SIG-M5 (cell line): ENCODE measurements around the gene TTLL12.

Experiments
- DNase-seq: peaks from one replicate; lab custom pipeline; 2025; lab: John Stamatoyannopoulos, UW

Gene TTLL12

DNA sequence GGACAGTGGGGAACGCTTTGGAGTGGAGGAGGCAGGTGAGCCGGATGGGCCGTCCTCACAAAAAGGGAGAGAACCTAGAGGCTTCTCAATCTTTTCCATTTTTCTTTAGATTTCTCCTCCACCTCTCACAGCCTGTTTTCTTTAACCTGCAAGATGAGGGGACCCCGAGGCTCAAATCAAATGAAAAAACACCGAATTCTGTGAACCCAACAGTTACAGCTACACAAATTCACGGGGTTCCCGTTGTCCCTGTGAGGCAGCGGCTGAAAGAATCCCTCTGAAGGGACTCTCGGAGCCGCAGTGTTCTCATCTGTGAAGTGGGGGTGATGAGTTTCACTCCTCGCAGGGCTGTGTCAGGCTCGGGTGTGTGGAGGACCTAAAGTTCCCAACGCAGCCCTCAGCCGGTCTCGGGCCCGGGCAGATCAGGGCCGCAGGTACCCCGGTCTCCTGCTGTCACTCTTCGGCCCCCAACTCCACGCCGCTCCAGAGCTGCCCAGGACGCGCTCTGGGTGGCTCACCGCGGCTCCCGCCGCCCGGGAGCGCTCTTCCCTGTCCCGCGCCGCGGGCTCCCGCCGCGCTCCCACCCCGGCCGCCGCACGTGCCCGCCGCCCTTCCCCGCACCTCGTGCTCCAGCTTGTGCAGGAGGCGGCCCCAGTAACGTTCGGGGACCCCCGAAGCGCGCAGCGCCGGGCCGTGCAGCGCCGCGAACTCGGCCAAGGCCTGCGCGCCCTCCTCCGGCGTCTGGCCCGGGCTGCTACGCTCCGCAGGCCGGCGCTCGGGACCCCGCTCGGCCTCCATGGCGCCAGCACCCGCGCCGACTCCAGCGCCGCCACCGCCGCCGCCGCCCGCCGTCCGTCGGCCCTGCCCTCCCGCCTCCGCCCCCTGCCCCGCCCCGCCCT is at the start of gene TTLL12:
Gene TTLL12 (minus strand): TSS at position 863 of the 899 bp plus-strand sequence. CDS start 65 bp downstream, at position 798.
- no peak for DNase-seq

DNA sequence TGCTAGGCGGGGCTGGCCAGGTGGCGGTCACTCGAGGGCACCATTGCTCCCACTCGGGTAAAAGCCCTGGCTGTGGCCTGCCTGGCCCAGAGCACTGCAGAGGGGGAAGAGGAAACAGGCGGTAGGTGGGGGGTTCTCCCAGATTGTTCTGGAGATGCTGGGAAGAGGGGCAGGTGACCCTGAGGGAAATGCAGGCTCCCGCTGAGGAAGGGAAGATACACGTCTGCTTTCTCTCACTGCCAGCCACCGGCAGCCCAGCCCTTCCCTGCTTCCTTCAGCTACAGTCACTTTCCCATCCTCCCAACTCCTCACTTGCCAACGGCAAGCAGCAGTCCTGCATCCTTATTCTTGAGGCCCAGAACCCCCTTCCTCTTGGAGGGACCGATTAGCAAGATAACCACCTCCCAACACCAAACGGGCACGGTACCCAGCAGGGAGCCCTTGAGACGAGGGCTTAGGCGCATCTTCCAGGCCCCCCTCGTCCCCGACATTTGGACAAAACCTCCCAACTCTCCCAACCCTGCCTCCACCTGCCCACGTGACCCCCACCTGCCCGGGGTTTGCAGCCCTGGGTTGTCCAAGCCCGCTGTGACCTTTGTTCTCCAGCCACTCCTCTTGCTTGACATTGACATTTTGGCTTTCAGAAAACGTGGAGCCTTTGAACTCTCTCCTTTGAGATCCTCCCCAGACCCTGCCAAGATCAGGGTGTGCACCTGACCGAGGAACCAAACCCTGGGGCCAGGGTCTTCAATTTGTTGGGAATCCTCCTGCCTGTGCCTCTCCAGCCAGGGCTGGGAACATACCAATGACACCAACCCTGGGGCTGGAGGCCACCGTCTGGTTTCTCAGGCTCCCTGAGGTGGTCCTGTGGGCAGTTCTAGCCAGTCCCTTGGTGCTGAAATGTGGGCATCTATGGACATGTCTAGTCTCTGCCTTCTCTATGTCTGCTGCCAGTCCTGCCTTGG is 48.8 kb upstream of the TTLL12 start:
- DNase-seq: no peak

DNA sequence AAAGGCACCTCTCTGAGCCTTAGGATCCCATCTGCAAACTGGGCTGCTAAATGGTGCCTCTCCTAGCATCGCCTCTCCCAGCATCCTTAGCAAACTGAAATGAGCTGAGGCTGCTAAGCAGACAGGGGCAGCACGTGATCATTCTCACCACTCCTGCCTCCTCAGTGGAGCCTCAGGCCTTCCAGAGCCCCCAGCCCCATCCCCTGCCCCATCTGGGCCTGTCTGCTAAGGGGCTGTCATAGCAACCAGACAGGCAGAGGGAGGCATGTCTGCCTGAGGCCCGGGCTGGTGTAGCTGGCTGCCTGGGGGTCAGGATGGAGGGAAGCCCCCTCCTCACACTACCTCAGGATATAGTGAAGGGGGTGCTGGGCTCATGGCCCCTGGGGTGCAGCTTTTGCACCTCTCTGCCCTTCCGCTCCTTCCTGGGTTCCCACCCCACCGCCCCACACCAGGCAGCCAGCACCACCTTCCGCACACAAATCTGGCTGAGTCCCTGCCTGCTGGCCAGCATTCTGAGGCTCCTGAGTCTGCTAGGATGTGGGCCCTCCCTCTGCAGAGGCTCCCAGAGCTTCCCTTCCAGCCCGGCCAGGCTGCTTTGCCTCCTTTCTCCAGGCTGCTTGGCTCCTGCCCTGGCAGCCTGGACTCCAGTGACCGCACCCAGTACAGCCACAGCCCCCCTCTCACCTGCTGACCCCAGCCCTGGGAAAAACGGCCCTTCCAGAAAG is 47.5 kb upstream of the TTLL12 start:
- DNase-seq: no peak

DNA sequence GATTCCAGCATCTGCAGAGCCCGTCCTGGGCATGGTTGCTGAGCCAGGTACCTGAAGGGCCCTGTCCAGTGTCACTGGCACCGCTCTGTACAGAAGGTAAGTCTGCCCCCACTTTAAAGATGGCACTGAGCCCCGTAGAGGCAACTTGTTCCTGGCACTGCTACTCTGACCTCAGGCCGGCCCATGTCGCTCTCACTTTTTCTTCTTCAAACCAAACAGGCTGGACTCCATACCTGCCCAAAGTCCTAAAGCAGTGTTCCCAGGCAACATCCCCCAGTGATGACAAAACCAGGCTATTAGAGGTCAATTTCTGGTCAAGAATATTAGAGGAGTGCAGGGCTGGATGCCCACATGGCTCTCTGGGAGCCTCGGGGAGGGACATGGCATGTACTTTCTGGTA is 46.6 kb upstream of the TTLL12 start:
- DNase-seq: no peak

DNA sequence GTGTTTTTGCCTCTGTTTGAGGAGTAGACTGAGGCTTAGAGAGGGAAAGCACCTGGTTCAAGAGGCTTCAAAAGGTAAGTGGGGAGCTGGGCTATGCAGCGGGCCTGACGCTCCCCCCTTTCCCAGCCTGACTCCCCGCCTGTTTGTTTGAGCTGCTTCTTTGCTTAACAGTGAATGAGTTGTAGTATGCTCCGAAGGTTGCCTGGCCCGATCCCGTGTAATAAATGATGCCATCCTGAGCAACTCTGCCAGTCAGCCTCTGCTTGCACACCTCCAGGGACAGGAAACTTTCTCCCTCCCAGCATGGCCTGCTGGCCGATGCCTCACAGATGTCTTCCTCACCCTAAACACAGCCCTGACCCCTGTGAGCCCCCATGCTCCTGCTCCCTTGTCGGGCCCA is 45.5 kb upstream of the TTLL12 start:
- no peak for DNase-seq

DNA sequence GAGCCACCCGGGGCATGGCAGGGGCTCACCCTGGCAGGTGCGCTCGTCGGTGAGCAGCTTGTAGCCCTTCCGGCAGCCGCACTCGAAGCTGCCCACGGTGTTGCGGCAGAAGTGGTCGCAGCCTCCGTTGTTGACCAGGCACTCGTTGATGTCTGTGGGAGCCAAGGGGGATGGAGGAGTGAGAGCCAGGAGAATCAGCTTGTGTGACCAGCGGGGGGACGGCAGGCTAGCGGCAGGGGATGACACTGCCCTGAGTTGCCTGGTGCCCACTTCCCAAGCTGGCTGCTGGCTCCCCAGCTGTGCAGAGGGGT is 44.7 kb upstream of the TTLL12 start:
- DNase-seq: no peak

DNA sequence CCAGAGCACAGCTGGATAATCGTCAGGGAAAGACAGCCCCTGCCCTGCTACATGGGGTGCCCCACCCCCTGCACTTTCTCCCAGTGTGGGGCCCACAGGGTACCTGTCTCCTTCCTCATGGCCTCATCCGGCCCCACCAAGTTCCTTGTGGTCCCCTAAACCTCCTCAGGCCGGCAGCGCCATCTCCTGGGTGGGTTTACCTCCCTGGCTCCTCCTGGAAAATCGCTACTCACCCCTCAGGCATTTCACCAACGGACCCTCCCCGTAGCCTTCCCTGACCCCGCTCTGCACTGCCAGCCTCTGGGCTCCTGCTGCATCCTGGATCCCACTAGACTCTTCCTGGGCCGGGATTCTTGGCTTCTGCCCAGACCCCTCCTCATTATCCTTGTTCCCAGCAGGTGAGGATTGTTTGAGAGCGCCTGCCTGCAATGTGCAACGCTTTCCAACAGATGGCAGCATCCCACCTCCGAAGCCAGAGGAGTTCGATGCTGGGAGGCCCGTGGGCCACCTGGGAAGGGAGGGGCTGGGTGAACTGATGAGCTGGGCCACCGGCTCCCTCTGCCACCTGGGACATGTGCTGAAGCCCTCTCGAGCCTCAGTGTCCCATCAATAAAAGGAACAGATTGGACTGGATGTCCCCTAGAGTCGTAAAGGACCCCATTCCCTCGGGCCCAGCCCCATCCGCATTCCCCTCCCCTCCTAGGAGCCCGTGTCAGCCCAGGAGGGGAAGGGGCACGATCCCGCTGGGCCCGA is 44.2 kb upstream of the TTLL12 start:
- no peak for DNase-seq

DNA sequence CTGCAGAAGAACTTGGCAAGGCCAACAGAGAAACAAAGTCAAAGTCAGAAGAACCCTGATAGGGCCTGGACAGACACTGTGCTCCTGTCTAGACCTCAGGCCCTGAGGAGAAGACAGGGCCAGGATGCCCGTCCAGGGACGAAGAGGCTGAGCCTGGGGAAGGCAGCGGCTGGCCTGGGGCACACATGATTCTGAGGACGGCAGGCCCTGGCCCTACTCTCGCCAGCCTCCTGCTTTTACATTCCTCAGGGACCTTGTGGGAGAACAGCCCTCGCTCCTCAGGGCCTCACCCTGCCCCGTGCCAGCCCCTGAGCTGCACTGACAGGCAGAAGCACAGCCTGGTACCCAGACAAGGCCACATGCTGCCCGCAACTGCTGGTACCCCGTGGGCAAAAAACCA is 43.6 kb upstream of the TTLL12 start:
- DNase-seq: no peak

DNA sequence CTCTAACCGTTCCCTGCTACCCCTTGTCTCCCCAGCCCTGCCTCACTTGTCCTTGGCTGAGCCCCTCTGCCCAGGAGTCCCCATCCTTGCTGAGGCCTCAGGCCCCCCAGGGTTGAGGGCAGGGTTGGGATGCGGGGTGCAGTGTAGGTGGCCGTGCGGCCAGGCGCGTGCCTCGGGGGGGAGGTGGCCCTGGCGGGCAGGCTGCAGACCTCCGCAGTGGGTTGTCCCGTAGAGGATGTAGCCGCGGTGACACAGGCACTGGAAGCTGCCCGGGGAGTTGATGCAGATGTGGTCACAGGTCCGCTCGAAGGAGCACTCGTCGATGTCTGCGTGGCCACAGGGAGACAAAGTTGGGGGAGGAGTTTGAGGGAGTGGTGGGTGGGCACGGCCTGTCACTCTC is 41.9 kb upstream of the TTLL12 start:
- DNase-seq: no peak

DNA sequence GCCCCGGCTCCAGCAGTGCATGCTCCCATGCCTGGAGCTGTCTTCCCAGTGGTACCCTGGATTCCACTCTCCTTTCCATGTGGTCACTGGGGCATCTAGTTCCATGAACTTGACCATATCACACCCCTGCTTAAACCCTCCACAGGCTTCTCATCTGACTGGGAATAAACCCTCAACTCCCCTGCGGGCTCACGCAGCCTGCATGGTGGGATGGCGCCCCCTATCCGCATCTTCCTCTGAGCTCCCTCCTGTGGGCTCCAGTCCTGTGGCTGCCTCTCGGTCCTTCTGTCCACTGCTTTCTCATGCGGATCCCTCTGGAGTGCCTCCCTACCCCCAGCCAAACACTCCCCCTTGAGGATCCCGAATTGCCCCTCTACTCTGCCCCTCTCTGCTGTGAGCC is 41.4 kb upstream of the TTLL12 start:
- no peak for DNase-seq

DNA sequence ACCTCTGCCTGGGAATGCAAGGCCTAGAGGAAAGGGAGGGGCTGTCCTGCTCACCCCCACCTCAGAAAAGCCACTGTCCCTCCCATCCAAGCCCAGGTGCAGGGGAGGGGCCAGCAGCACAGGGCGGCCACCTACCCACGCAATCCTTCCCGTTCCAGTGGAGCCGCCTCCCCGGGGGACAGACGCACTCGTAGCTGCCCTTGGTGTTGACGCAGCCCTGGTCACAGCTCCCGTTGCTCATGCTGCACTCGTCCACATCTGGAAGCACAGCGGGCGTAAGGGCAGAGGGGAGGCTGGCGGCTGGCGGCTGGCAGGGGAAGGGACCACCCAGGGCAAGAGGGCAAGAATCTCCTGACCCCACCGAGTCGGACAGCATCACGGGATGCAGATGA is 40.3 kb upstream of the TTLL12 start:
- DNase-seq: no peak

DNA sequence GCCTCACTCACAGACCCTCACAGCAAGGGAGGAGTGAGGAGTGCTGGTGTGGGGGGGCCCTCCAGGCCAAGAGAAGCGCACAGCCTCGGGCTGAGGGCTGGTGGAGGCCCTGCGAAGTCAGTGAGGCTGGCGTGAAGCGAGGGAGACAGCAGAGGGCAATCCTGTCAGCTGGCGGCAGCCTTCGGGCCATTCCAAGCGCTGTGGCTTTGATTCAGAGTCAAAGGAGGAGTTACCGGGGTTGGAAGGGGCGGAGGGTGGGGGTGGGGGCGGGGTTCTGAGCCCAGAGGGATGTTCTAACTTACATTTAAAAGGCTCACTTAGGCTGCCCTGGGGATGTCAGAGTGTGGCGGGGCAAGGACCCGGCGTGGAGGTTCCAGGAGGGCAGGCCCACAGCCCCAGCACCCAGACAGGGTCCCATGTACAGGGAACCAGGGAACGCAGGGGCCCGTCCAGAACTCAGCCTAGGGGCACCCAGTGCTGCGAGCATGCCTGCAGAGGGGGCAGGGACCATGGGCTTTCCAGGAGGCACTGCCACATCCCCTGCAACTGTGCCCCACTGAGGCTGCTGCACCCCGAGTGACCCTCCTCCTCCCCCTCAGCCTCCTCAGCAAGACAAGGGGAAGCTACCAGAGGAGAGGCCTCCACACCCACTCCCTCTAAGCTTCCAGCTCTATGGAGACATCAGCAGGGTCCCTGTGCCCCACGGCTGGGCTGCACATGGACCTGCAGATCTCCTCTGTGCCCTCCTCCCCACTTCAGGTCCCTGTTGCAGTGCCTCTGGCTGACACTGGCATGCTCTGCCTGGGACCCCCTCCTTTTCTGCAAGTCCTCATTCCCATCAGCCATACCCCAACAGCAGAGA is 39.7 kb upstream of the TTLL12 start:
- no peak for DNase-seq

DNA sequence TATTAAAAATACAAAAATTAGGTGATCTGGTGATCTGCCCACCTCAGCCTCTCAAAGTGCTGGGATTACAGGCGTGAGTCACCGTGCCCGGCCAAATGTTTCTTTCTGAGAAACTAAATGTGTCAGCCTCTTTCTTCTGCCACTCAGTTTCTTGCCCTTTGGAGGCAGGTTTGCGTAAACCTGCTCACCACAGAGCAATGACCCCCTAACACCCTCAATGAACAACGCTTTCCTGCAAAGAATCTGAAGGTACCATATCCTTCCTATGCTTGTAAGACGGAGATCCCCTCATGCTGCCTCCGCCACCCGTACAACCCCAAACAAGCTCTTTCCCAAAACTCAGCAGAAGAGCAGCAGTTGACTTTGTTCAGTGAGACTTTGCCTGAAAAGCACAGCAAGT is 38.7 kb upstream of the TTLL12 start:
- DNase-seq: no peak

DNA sequence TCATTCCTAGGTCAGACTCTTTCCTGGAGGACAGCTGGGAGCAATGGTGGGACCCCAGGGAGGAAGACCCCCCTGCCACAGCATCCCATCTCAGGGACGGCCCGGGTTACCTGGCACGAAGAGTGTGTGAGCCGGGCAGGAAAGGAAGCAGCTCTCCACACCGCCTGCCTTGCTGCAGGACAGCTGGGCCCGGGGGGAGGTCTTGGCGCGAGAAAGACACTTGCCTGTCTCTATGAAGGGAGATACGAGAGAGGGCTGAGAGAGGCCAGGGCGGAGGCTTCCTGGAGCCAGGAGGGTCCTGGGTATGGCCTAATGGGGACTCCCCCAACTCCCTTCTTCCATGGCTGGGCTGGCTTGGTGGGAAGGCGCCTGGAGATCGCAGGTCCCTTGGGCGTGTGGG is 36.1 kb upstream of the TTLL12 start:
- DNase-seq: no peak

DNA sequence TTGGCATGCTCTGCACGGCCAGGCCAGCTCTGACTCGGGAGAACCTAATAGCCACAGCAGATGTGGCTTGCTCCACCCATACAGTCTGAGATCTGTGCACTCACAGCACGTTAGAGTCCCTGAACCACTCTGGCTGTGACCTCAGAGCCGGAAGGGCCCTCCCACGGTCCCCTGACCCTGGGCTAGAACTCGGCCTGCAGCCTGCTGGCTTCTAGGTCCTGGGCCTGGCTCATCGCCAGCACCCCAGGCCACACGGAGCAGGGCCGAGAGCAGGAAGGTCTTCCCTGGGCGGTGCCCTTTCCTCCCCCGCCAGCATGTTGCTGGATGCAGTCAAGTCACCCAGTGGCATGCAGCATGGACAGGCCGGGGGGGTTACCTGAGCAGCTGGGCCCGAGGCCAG is 35.3 kb upstream of the TTLL12 start:
- no peak for DNase-seq

DNA sequence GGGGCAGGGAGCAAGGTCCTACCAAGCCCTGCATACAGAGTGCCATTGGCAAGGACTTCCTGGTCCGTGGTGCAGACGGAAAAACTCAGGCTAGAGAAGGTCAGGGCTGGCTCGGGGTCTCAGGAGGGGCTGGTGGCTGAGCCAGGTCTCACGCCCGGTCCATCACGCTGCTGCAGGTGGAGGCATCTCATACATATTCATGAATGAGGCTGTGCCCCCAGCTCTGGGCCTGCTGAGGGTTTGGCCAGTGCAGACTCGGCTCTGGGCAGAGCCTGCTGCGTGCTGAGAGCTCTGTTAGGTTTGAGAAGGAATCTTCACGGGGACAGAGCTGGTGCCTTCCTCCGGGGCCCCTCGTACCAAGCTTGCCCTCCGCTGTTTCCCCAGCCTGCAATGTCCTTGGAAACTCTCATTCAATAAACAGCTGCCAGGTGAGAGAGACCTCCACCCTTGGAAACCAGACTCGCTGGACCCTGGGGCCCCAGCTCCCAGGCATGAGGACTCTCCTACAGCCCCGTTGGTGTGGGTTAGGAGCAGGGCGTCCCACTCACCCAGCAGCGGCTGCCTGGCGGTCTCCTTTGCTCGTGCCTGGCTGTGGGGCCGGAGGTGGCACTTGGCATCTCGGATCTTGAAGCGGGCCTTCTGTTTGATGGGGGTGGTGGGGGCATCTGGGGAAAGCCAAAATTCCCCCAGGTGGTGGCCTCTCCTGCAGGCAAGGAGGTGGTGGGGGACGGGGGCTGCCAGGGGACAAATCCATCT is 33.9 kb upstream of the TTLL12 start:
- DNase-seq: no peak

DNA sequence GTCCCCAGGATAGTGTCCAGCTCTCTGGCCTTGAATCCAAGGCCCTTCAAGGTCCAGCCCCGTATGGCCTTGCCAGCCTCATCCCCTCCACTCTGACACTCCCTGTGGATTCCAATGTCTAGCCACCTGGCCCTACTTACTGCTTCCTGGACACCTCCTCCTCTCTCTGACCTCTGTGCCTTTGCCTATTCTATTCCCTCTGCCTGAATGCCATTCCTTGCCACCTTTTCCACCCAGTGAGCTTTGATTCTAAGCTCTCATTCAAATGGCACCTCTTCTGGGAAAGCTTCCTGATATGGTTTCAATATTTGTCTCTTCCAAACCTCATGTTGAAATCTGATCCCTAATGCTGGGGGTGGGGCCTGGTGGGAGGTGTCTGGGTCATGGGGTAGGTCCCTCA is 31.9 kb upstream of the TTLL12 start:
- DNase-seq: no peak

DNA sequence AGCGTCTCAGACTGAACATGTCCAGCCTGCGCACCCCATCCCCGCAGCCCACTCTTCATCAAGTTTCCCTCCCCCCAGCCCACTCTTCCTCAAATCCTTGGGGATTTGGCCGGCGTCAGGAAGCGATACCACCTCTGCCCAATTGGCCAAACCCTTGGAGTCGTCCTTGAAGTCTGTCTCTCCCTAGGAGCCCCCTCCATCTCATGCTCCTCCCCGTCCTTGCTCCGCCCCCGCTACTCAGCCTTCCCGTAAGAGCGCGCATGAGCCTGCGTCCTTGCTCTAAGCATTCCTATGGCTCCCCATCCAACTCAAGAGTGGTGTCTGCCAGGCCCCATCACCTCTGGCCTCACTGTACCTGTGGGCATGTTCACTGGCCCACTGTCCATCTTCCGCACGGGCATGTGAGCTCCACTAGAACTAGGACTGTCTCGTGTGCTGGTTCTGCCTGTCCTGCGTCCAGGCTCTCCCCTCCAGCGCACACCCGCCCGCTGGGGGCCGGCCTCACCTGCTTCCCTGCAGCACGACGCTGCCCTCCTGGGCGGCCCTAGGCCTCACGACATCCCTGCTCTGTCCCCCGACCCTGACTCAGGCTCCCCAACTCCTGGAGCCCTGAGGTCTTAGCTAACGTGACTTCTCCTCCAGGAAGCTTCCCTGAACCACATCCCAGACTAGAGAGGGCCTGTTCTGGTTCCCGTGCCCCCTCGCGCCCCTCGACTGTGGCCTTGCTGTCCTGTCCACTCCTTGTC is 30.5 kb upstream of the TTLL12 start:
- no peak for DNase-seq

DNA sequence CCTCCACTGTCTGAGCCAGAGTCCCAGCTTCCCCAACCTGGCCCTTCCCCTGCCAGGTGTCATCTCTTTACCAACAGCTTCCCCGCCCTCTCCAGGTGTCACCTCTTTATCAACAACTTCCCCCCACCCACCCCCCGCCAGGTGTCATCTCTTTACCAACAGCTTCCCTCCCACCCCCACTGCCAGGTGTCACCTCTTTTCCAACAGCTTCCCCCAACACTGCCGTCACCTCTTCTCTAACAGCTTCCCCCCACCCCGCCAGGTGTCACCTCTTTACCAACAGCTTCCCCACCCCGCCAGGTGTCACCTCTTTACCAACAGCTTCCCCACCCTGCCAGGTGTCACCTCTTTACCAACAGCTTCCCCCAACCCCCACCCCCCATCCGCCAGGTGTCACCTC is 29.8 kb upstream of the TTLL12 start:
- DNase-seq: no peak
